GM23248 (cell line): ENCODE data around the gene CEACAM19.

Source experiments
- EZH2 ChIP-seq: fragments of 200-600 bp; sonication (generic); IDR thresholded peaks from 2 replicates; pipeline ENCODE4 v1.6.1; 2018; ENCODE audit warnings: antibody characterized with exemption, mild to moderate bottlenecking; ENCODE audit not compliant: insufficient read depth, poor library complexity, severe bottlenecking
- EZH2phosphoT487 ChIP-seq: fragments of 200-600 bp; sonication (generic); IDR thresholded peaks from 2 replicates; pipeline ENCODE4 v1.6.1; 2018; ENCODE audit warnings: antibody characterized with exemption, moderate library complexity, mild to moderate bottlenecking, low read depth; ENCODE audit not compliant: insufficient read depth

DNA sequence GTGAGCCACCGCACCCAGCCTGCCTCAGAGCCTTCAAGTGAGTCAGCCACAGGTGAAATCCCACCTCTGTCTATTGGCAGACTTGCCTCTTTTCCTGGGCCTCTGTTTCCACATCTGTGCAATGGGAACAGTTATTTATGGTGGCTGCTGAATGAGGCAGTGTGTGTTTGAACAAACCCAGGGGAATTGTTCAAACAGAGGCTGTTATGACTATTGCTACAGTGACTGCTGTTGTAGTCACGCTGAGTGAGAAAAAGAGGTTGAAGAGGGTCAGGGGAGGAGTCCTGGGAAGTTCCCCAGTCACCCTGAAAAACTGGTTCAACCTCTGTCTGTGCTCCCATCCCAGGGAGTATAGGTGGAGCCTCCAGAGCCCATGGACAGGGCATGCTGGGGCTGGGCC lies at the start of gene CEACAM19:
- TF ChIP-seq EZH2 = no peak
- TF ChIP-seq EZH2phosphoT487 = no peak
